ENCODE measurements around the gene TM7SF3. TPM values are rescaled to one million over a fixed set of nuclear protein-coding genes. Genes with fewer than 3 reads are reported as not detected.

Gene TM7SF3
- total RNA-seq, 1 donor from 2014 or later = 46.9 TPM

- no peak overlapping the region for H3K27ac Mint-ChIP-seq (ENCODE audit: unreplicated experiment)
- H3K9me3 Mint-ChIP-seq (ENCODE audit: unreplicated experiment) = no peaks in the 10 kb centered on the region
- no peak overlapping the region for H3K4me3 Mint-ChIP-seq (ENCODE audit: unreplicated experiment)
- H3K36me3 Mint-ChIP-seq (ENCODE audit: unreplicated experiment) = peaks cover 34% of the 10 kb centered on the region
- DNase-seq (ENCODE audit: extremely low spot score, unreplicated experiment) = no peak
- H3K4me1 Mint-ChIP-seq (ENCODE audit: unreplicated experiment) = peaks cover 6% of the 10 kb centered on the region
- H3K27me3 Mint-ChIP-seq (ENCODE audit: unreplicated experiment) = no peaks in the 10 kb centered on the region
- no peak for TF ChIP-seq CTCF (IDR thresholded peaks at IDR 0.05)
Observed at GRCh38 chr12:27034607-27035293, 20.6 kb upstream of the TM7SF3 start.

GRCh38 chr12:27032679-27033078 lies 18.5 kb upstream of the TM7SF3 start:
- H3K36me3 Mint-ChIP-seq (ENCODE audit: unreplicated experiment) = peaks cover 44% of the 10 kb centered on the region
- no peak overlapping the region for H3K4me3 Mint-ChIP-seq (ENCODE audit: unreplicated experiment)
- peaks cover 6% of the 10 kb centered on the region for H3K4me1 Mint-ChIP-seq (ENCODE audit: unreplicated experiment)
- TF ChIP-seq CTCF (IDR thresholded peaks at IDR 0.05) = no peak
- DNase-seq (ENCODE audit: extremely low spot score, unreplicated experiment) = no peak
- no peak overlapping the region for H3K27ac Mint-ChIP-seq (ENCODE audit: unreplicated experiment)
- H3K9me3 Mint-ChIP-seq (ENCODE audit: unreplicated experiment) = no peaks in the 10 kb centered on the region
- no peaks in the 10 kb centered on the region for H3K27me3 Mint-ChIP-seq (ENCODE audit: unreplicated experiment)

GRCh38 chr12:27031531-27031930 lies 17.3 kb upstream of the TM7SF3 start:
- DNase-seq (ENCODE audit: extremely low spot score, unreplicated experiment) = no peak
- H3K36me3 Mint-ChIP-seq (ENCODE audit: unreplicated experiment) = peaks cover 43% of the 10 kb centered on the region
- peak overlapping the region; percentile 16 for H3K27ac Mint-ChIP-seq (ENCODE audit: unreplicated experiment)
- H3K27me3 Mint-ChIP-seq (ENCODE audit: unreplicated experiment) = no peaks in the 10 kb centered on the region
- no peak for TF ChIP-seq CTCF (IDR thresholded peaks at IDR 0.05)
- H3K4me1 Mint-ChIP-seq (ENCODE audit: unreplicated experiment) = peaks cover 6% of the 10 kb centered on the region
- no peak overlapping the region for H3K4me3 Mint-ChIP-seq (ENCODE audit: unreplicated experiment)
- H3K9me3 Mint-ChIP-seq (ENCODE audit: unreplicated experiment) = no peaks in the 10 kb centered on the region

- H3K9me3 Mint-ChIP-seq (ENCODE audit: unreplicated experiment) = no peaks in the 10 kb centered on the region
- peaks cover 33% of the 10 kb centered on the region for H3K4me1 Mint-ChIP-seq (ENCODE audit: unreplicated experiment)
- H3K4me3 Mint-ChIP-seq (ENCODE audit: unreplicated experiment) = no peak overlapping the region
- H3K36me3 Mint-ChIP-seq (ENCODE audit: unreplicated experiment) = peaks cover 28% of the 10 kb centered on the region
- no peak for DNase-seq (ENCODE audit: extremely low spot score, unreplicated experiment)
- no peak for TF ChIP-seq CTCF (IDR thresholded peaks at IDR 0.05)
- no peaks in the 10 kb centered on the region for H3K27me3 Mint-ChIP-seq (ENCODE audit: unreplicated experiment)
- no peak overlapping the region for H3K27ac Mint-ChIP-seq (ENCODE audit: unreplicated experiment)
Observed at GRCh38 chr12:27026257-27026656, 12.1 kb upstream of the TM7SF3 start.

- H3K4me1 Mint-ChIP-seq (ENCODE audit: unreplicated experiment) = peaks cover 31% of the 10 kb centered on the region
- no peak for DNase-seq (ENCODE audit: extremely low spot score, unreplicated experiment)
- no peak overlapping the region for H3K4me3 Mint-ChIP-seq (ENCODE audit: unreplicated experiment)
- no peaks in the 10 kb centered on the region for H3K9me3 Mint-ChIP-seq (ENCODE audit: unreplicated experiment)
- no peak overlapping the region for H3K27ac Mint-ChIP-seq (ENCODE audit: unreplicated experiment)
- no peak for TF ChIP-seq CTCF (IDR thresholded peaks at IDR 0.05)
- H3K27me3 Mint-ChIP-seq (ENCODE audit: unreplicated experiment) = no peaks in the 10 kb centered on the region
- H3K36me3 Mint-ChIP-seq (ENCODE audit: unreplicated experiment) = peaks cover 24% of the 10 kb centered on the region
Observed at GRCh38 chr12:27025116-27025515, 10.9 kb upstream of the TM7SF3 start.
